ENCODE data around the gene ST3GAL5.

The ST3GAL5 gene

GRCh38 chr2:85864654-85865053, 24.1 kb downstream of the ST3GAL5 start:
- DNase-seq, result no peak

GRCh38 chr2:85862426-85862825, 26.4 kb downstream of the ST3GAL5 start:
- no peak for DNase-seq

- no peak for DNase-seq
Measured at GRCh38 chr2:85861650-85862049, 27.1 kb downstream of the ST3GAL5 start.

GRCh38 chr2:85861180-85861579, 27.6 kb downstream of the ST3GAL5 start:
- no peak for DNase-seq

- no peak for DNase-seq
Measured at GRCh38 chr2:85858841-85859240, 29.9 kb downstream of the ST3GAL5 start.

- no peak for DNase-seq
Measured at GRCh38 chr2:85854897-85855296, 33.9 kb downstream of the ST3GAL5 start.

GRCh38 chr2:85854166-85854509, 34.7 kb downstream of the ST3GAL5 start:
- DNase-seq, result peak in 1 of 4 experiments; percentile 4

GRCh38 chr2:85853499-85854165, 35.2 kb downstream of the ST3GAL5 start:
- DNase-seq, result peak in 1 of 4 experiments; percentile 3

GRCh38 chr2:85852937-85853498, 35.8 kb downstream of the ST3GAL5 start:
- DNase-seq, result peak in 2 of 4 experiments; percentile 40 to 48

GRCh38 chr2:85852152-85852840, 36.5 kb downstream of the ST3GAL5 start:
- DNase-seq, result no peak

- peak in 1 of 4 experiments; percentile 8 for DNase-seq
Measured at GRCh38 chr2:85851253-85852151, 37.3 kb downstream of the ST3GAL5 start.

GRCh38 chr2:85850451-85850850, 38.3 kb downstream of the ST3GAL5 start:
- DNase-seq, result no peak

GRCh38 chr2:85847051-85847588, 41.7 kb downstream of the ST3GAL5 start:
- no peak for DNase-seq

GRCh38 chr2:85846411-85846810, 42.4 kb downstream of the ST3GAL5 start:
- DNase-seq, result no peak

GRCh38 chr2:85844486-85844885, 44.3 kb downstream of the ST3GAL5 start:
- no peak for DNase-seq

GRCh38 chr2:85843543-85843942, 45.2 kb downstream of the ST3GAL5 start:
- DNase-seq, result peak in 1 of 4 experiments; percentile 3

GRCh38 chr2:85840091-85840490, 48.7 kb downstream of the ST3GAL5 start:
- no peak for DNase-seq

GRCh38 chr2:85839461-85839860, 49.3 kb downstream of the ST3GAL5 start:
- DNase-seq, result no peak

- no peak for DNase-seq
Measured at GRCh38 chr2:85838641-85839040, 50.1 kb downstream of the ST3GAL5 start.

- DNase-seq, result no peak
Measured at GRCh38 chr2:85838181-85838580, 50.6 kb downstream of the ST3GAL5 start.

GRCh38 chr2:85834466-85834865, 54.3 kb downstream of the ST3GAL5 start:
- DNase-seq, result no peak

GRCh38 chr2:85831735-85832134, 57.1 kb downstream of the ST3GAL5 start:
- DNase-seq, result no peak

GRCh38 chr2:85830645-85831044, 58.1 kb downstream of the ST3GAL5 start:
- DNase-seq, result no peak

Measured in activated naive CD4-positive, alpha-beta T cell (primary cell).